Heart left ventricle (tissue), 16 donors: ENCODE results near the gene KRTAP10-7. TPM values are rescaled to one million over a fixed set of nuclear protein-coding genes. Genes with fewer than 3 reads are reported as not detected.
"Not testable (repeated sequence)": the region's sequence is repeated elsewhere in the genome, so short reads cannot be mapped to it uniquely, and the experiment has no call there.

Source experiments
- ATAC-seq, 4 donors: fragments of 200-7000 bp; cut with Tn5 transposase; one replicate each; pipeline ENCODE4 v1.9.1; 2020 to 2022; ENCODE audit warnings: moderate library complexity in 4 of 4, mild to moderate bottlenecking in 3 of 4, moderate number of reproducible peaks in 1 of 4
- DNase-seq, 5 donors: peaks; one replicate each; pipeline ENCODE4 v3.0.0-alpha.2; 2020
- H3K27ac ChIP-seq, 12 donors: fragments of 200-600 bp; sonication (generic) in 4 of 12; one replicate each; pipeline versions ENCODE4 v1.5.0 to v1.8.0; 2016 to 2022; ENCODE audit warnings: mild to moderate bottlenecking in 2 of 12
- H3K27me3 ChIP-seq, 9 donors: fragments of 200-600 bp; sonication (generic) in 2 of 9; one replicate each; pipeline versions ENCODE4 v1.5.1 to v1.8.0; 2016 to 2022; ENCODE audit warnings: mild to moderate bottlenecking in 3 of 9
- H3K36me3 ChIP-seq, 9 donors: fragments of 200-600 bp; sonication (generic) in 2 of 9; one replicate each; pipeline versions ENCODE4 v1.5.0 to v1.8.0; 2018 to 2022; ENCODE audit warnings: mild to moderate bottlenecking in 2 of 9
- H3K4me1 ChIP-seq, 12 donors: fragments of 200-600 bp; sonication (generic) in 4 of 12; one replicate each; pipeline versions ENCODE4 v1.5.0 to v1.8.0; 2016 to 2022; ENCODE audit warnings: mild to moderate bottlenecking in 3 of 12
- H3K4me3 ChIP-seq, 12 donors: fragments of 200-600 bp; sonication (generic) in 4 of 12; one replicate each; pipeline versions ENCODE4 v1.5.0 to v1.8.0; 2017 to 2022; ENCODE audit warnings: mild to moderate bottlenecking in 9 of 12, moderate library complexity in 4 of 12
- H3K9me3 ChIP-seq, 12 donors: fragments of 200-600 bp; sonication (generic) in 4 of 12; one replicate each; pipeline versions ENCODE4 v1.5.0 to v1.8.0; 2016 to 2022; ENCODE audit warnings: mild to moderate bottlenecking in 1 of 12
- POLR2A ChIP-seq, 2 donors: fragments of 450-650 bp; IDR thresholded peaks; one replicate each; pipeline ENCODE4 v1.6.1; 2017; ENCODE audit warnings: antibody characterized with exemption in 2 of 2, mild to moderate bottlenecking in 2 of 2, moderate library complexity in 2 of 2
- WGBS, 4 donors: extraction: QIAGEN DNeasy Blood & Tissue Kit in 2 of 4; methylation state at CpG; one replicate each; pipeline versions ENCODE4 v1.1.5 to v1.1.7; 2013 to 2018; 5-methylcytosine and 5-hydroxymethylcytosine counted together
- intact Hi-C, 10 donors: fragments of 100-400 bp; cut with DNase I; formaldehyde crosslinking; loops; one replicate each; pipeline versions ENCODE4 v1.11.1 to v1.14.2; 2022
- polyA plus RNA-seq, 2 donors: library from polyadenylated mRNA; stranded (reverse); fragments of 200-250 nt; gene quantifications; one replicate each; pipeline ENCODE4 v1.2.3, GENCODE V29; 2013
- total RNA-seq, 9 donors: library from RNA; depleted of rRNA in 2 of 9; stranded (reverse); fragments of >200 nt in 2 of 9; fragmentation: NEBNext Ultra II Directional in 3 of 9; extraction: Animal tissue kit (Norgen Biotek cat#: 25700) in 3 of 9; gene quantifications; one replicate each; pipeline versions ENCODE4 v1.1.0 to v1.2.4, GENCODE V29; 2016 to 2023
- TF ChIP-seq, protein P1 (sequence below), 12 donors: fragments of 200-600 bp; sonication (generic) in 4 of 12; IDR thresholded peaks; one replicate each; pipeline versions ENCODE4 v1.5.0 to v1.8.0; 2018 to 2022; ENCODE audit warnings: antibody characterized with exemption in 12 of 12, mild to moderate bottlenecking in 5 of 12
- donor health status: ischemic (EF 13 %, LVEDD 7.1; RV severe dilation, severe dysfunction).
- donor health status: healthy with polysubstance abuse.
- donor health status: DM: no; HTN: yes; CAD: no.
- donor health status: DM: no; HTN: no; CAD: no.
- donor health status: ischemic (EF 25% LVEDD 6.9; RV normal size, moderate dysfunction).
- donor health status: ischemic (EF 25% LVEDD 5.7; RV mildly dilated, moderate dysfunction).
- donor health status: healthy.
- donor health status: DM: yes; HTN: yes; CAD: no.
- donor health status: ischemic (EF 35%, LVEDD 5.7; RV mildly dilated, moderate dysfunction).
- donor health status: nonischemic (EF 11% LVEDD 7.7; RV severe dilation, severe dysfunction).
- donor health status: DM: yes; HTN: yes; CAD: no.
- donor health status: PGD.
- donor health status: ischemic (EF 29% LVEDD 5.4; RV normal size, mild dysfunction).
- donor health status: nonischemic (EF 23%, LVEDD 6.1; RV moderate dilation, normal function).

KRTAP10-7 gene
- total and polyA plus RNA-seq, 11 donors: not detected

DNA sequence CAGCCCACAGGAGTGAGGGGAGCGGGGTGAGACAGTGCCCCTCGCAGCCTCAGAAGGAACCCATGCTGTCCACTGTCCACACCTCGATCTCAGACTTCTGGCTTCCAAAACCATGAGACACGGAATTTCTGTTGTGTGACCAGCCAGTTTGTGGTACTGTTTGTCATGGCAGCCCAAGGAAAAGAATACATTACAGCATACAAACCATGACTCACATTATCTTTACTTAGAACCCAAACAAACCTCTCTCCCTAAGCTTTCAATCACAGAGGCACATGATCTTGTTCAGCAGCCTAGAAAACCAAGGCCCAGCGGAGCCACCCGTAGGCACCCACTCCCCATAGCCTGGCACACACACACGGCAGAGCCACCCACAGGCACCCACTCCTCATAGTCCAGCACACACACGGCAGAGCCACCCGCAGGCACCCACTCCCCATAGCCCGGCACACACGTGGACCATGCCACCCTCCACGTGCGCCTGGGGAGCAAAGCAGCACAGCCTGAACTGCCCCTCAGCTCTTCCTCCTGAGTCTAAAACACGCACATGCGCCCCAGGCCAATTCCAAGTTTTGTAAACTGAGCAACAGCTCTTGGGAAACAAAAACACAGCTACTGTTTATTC is 27.3 kb upstream of the KRTAP10-7 start:
- H3K4me1 ChIP-seq: no peaks in the 10 kb centered on the region
- H3K36me3 ChIP-seq: no peaks in the 10 kb centered on the region
- H3K27ac ChIP-seq: no peak overlapping the region
- H3K4me3 ChIP-seq: no peak overlapping the region
- intact Hi-C loops: no loop called here
- no peak for DNase-seq
- no peak for ATAC-seq
- TF ChIP-seq POLR2A (IDR thresholded peaks at IDR 0.05): no peak
- TF ChIP-seq, protein P1, sequence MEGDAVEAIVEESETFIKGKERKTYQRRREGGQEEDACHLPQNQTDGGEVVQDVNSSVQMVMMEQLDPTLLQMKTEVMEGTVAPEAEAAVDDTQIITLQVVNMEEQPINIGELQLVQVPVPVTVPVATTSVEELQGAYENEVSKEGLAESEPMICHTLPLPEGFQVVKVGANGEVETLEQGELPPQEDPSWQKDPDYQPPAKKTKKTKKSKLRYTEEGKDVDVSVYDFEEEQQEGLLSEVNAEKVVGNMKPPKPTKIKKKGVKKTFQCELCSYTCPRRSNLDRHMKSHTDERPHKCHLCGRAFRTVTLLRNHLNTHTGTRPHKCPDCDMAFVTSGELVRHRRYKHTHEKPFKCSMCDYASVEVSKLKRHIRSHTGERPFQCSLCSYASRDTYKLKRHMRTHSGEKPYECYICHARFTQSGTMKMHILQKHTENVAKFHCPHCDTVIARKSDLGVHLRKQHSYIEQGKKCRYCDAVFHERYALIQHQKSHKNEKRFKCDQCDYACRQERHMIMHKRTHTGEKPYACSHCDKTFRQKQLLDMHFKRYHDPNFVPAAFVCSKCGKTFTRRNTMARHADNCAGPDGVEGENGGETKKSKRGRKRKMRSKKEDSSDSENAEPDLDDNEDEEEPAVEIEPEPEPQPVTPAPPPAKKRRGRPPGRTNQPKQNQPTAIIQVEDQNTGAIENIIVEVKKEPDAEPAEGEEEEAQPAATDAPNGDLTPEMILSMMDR (IDR thresholded peaks at IDR 0.05): no peak
- H3K27me3 ChIP-seq: peaks cover 0 to 21% (median 0%) of the 10 kb centered on the region in 9 donors
- 79 to 87% (median 83%) methylated on average over 15 of the region's 15 CpGs for WGBS, 4 donors
- peaks cover 0 to 34% (median 9%) of the 10 kb centered on the region in 12 donors for H3K9me3 ChIP-seq

GRCh38 chr21:44573630-44574456 is 26.6 kb upstream of the KRTAP10-7 start, which contains the start of gene KRTAP10-4:
KRTAP10-4 (plus strand) TSS chr21:44573729; CDS start chr21:44573759, 30 bp downstream.
- 54 to 73% (median 59%) methylated on average over 15 to 22 of the region's 25 CpGs for WGBS, 4 donors
- H3K4me1 ChIP-seq, intact Hi-C loops, H3K4me3 ChIP-seq, H3K27ac ChIP-seq, H3K36me3 ChIP-seq: not testable (repeated sequence)
- peak in 1 of 5 donors; percentile 58 for DNase-seq
- Histone ChIP-seq H3K9me3 (peaks cover 0 to 37% (median 9%) of the 10 kb centered on the region in 12 donors), H3K27me3 (peaks cover 0 to 17% (median 0%) of the 10 kb centered on the region in 9 donors)
- ATAC-seq: peak in 1 of 4 donors; percentile 44

DNA sequence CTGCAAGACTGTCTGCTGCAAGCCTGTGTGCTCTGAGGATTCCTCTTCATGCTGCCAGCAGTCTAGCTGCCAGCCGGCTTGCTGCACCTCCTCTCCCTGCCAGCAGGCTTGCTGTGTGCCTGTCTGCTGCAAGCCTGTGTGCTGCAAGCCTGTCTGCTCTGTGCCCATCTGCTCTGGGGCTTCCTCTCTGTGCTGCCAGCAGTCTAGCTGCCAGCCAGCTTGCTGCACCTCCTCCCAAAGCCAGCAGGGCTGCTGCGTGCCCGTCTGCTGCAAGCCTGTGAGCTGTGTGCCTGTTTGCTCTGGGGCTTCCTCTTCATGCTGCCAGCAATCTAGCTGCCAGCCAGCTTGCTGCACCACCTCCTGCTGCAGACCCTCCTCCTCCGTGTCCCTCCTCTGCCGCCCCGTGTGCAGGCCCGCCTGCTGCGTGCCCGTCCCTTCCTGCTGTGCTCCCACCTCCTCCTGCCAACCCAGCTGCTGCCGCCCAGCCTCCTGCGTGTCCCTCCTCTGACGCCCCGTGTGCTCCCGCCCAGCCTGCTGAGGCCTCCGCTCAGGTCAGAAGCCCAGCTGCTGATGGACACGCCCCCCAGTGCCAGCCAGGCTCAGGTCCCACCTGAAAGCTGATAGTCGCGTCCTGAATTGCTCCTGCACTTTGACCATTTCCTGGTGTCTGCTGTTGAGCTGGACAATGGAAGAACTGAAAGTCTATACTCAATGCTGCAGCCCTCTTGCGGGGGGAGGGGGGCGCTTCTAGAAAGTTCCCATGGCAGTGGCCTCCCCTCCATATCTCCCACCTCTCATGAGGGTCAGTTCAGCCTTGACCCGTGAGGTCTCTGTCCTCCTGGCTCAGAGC is 25.7 kb upstream of the KRTAP10-7 start:
- TF ChIP-seq POLR2A (IDR thresholded peaks at IDR 0.05): no peak
- TF ChIP-seq, protein P1 (IDR thresholded peaks at IDR 0.05): no peak
- whole genome bisulfite sequencing, 4 donors: 38 to 47% (median 42%) methylated on average over 18 to 21 of the region's 21 CpGs
- DNase-seq: no peak
- intact Hi-C loops: no loop called here
- peaks cover 0 to 17% (median 0%) of the 10 kb centered on the region in 9 donors for H3K27me3 ChIP-seq
- H3K4me3 ChIP-seq: no peak overlapping the region
- H3K27ac ChIP-seq: no peak overlapping the region
- no peak for ATAC-seq
- peaks cover 0 to 37% (median 9%) of the 10 kb centered on the region in 12 donors for H3K9me3 ChIP-seq
- no peaks in the 10 kb centered on the region for H3K36me3 ChIP-seq
- no peaks in the 10 kb centered on the region for H3K4me1 ChIP-seq

- Histone ChIP-seq H3K9me3 (peaks cover 0 to 36% (median 9%) of the 10 kb centered on the region in 12 donors), H3K27ac (no peak overlapping the region), H3K4me1 (no peaks in the 10 kb centered on the region), H3K4me3 (no peak overlapping the region), H3K27me3 (peaks cover 0 to 17% (median 0%) of the 10 kb centered on the region in 9 donors), H3K36me3 (no peaks in the 10 kb centered on the region)
- TF ChIP-seq POLR2A (IDR thresholded peaks at IDR 0.05): no peak
- TF ChIP-seq, protein P1 (IDR thresholded peaks at IDR 0.05): no peak
- no peak for ATAC-seq
- intact Hi-C loops: no loop called here
- WGBS, 4 donors: 83 to 87% (median 86%) methylated on average over 17 to 20 of the region's 20 CpGs
- no peak for DNase-seq
Measured at GRCh38 chr21:44575307-44576024, 24.9 kb upstream of the KRTAP10-7 start.
